Measurements from ENCODE around the gene ZCCHC14. TPM values are rescaled to one million over a fixed set of nuclear protein-coding genes. Genes with fewer than 3 reads are reported as not detected.
"Not testable (repeated sequence)": the region's sequence is repeated elsewhere in the genome, so short reads cannot be mapped to it uniquely, and the experiment has no call there.

The ZCCHC14 gene
- polyA plus RNA-seq, 4 donors = 28.3 to 35.5 (median 34.5) TPM

DNA sequence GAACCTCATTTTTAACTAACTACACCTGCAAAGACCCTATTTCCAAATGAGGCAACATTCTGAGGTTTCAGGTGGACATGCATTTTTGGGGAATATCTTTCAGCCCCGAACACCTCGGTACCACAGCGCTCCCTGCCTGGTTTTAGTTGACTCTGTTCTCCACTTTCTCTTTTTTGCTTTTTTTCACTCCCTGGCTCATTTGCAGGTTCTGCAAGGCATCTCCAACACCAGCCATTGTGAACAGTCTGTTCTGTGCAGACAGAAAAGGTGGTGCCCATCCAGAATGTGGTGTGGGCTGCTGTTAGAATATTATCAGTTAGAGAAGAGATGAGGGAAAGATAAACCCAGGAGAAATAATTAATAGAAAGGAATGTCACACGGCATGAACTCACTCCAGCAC is 32.5 kb upstream of the ZCCHC14 start:
- no peak for DNase-seq (ENCODE audit: low read depth in 4 of 4, low spot score in 3 of 4)

DNA sequence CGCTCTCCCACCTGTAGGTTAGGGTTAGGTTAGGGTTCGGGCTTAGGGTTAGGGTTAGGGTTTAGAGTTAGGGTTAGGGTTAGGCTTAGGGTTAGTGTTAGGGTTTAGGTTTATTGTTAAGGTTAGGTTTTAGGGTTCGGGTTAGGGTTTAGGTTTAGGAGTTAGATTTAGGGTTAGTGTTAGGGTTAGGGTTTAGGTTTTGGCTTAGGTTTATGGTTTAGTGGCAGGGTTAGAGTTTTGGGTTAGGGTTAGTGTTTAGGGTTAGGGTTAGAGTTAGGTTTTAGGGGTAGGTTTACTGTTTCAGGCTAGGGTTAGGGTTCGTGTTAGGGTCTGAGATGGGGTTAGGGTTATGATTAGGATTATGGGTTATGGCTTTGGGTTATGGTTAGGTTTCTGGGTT is 31.6 kb upstream of the ZCCHC14 start:
- no peak for DNase-seq (ENCODE audit: low read depth in 4 of 4, low spot score in 3 of 4)

DNA sequence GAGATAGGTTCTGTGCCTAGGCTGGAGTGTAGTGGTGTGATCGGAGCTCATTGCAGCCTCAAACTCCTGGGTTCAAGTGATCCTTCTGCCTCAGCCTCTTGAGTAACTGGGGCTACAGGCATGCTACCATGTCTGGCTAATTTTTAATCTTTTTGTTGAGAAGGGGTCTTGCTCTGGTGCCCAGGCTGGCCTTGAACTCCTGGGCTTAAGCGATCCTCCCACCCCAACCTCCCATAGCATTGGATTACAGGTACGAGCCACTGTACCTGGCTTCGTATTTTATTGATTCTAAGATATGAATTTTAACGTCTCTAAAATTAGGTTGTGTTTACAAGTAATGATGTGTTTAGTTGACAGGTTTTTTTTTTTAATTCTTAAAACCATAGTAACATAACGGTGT is 30.8 kb upstream of the ZCCHC14 start:
- DNase-seq (ENCODE audit: low read depth in 4 of 4, low spot score in 3 of 4) = not testable (repeated sequence)

DNA sequence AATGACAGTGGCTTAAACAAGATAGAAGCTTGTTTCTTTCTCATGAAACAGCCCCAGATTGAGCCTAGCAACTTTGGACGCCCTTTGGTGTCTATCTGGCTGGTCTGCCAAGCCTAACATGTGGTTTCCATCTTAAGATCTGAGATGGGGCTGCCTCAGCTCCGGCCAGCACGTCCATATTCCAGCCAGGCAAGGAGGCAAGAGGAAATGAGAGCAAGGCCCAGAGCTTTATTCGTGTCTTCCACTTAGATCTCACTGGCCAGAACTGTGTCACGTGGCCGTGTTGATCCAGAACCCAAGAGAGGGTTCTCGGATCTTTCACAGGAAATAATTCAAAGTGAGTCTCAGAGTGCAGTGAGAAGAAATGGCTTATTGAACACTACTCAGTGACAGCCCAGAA is 28.9 kb upstream of the ZCCHC14 start:
- DNase-seq (ENCODE audit: low read depth in 4 of 4, low spot score in 3 of 4) = not testable (repeated sequence)

DNA sequence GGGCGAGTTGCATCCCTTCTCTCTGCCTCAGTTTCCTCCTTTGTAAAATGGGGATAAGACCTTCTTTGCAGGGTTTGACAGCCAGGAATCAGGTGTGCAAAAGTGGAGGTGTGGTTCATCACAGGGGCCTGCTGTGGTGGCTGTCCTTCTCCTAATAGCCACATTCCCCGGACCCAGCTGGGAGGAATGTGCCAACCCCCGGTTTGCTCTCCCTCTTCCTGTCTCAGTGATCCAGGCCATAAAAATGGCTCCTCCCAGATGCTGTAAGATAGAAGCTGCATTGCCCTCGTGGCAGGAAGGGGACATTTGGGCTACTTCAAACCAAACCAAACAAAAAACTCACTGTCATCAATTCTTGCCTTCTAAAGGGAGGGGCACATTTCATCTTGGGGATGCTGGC is 26.3 kb upstream of the ZCCHC14 start:
- DNase-seq (ENCODE audit: low read depth in 4 of 4, low spot score in 3 of 4) = not testable (repeated sequence)

DNA sequence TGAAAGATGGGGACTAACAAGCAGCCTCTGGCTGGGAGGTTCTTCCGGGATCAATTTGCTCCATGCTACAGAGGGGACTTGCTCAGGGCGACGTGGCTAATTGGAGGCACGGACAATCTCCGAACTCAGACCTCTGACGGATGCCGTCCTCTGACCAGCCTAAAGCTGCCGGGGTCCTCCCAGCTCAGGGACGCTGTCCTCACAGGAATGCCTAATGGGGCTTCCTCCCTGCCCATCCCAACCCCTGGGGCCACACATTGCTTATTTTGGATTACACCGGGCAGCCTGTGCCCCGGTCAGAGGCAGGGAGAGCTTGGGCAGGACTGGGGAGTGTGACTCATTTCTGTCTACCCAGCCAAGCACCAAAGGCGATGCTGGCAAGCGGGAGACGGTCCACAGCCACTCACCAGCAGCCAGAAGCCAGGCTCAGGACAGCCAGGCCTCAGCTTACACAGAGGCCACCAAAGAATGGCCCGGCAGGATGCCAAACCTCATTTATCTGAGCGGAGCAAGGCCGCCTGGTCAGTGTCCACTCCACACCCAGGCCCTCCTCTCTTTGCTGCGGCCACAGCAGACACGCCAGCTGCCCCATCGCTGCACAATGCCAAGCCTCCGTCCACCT is 25.7 kb upstream of the ZCCHC14 start:
- DNase-seq (ENCODE audit: low read depth in 4 of 4, low spot score in 3 of 4) = not testable (repeated sequence)

DNA sequence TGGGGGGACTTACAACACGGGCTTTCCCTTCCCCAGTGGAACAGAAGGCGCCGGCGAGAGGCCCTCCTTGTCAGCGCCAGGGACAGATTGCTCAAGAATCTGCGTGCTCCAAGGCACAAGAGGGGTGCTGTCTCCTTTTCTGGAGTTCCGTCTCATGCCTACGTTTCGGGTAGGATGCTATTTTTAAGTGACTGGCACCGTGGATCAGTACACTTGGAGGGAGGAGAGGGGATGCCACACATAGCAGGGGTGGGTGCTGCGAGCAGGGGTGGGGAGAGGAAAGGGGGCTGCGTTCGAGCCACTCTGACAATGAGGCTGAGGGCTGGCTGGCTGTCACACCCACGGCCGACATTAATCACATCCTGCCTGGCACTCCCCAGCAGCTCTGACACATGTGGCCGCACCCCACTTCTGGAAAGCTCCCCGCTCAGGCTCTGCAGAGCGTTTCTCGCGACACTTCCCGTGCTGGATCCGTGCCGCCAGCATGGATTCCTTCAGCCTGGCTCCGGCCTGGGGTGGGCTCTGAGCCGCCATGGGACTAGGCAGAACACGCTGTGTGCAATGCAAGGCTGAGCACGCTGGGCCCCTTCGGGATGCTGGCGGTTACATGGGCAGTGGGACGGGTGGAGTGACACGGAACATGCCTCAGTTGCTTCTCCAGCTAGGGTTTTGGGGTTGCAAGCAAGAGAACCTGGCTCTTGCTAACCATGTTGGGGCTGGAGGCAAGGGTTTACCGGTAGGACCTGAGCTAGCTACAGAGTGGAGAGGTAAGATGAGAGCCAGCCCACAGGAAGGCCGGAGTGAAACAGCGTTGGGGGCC is 25.0 kb upstream of the ZCCHC14 start:
- DNase-seq (ENCODE audit: low read depth in 4 of 4, low spot score in 3 of 4) = not testable (repeated sequence)

DNA sequence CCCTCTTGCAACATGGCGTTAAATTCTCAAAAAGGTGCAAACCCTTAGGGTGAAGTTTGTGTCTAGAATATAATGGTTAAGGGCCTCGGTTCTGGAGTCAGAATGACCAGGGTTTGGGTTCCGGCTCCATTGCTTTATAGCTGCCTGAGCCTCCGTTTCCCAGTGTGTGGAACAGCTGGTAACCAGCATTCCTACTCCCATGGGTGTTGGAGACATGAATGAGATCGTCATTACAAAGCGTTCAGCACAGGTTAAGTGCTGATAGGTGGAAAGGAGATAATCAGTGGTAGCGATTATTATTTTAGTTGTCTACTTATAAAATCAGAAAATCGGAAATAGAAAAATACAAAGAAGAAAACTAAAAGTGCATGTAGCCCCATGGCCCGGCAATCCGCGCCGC is 23.5 kb upstream of the ZCCHC14 start:
- no peak for DNase-seq (ENCODE audit: low read depth in 4 of 4, low spot score in 3 of 4)

DNA sequence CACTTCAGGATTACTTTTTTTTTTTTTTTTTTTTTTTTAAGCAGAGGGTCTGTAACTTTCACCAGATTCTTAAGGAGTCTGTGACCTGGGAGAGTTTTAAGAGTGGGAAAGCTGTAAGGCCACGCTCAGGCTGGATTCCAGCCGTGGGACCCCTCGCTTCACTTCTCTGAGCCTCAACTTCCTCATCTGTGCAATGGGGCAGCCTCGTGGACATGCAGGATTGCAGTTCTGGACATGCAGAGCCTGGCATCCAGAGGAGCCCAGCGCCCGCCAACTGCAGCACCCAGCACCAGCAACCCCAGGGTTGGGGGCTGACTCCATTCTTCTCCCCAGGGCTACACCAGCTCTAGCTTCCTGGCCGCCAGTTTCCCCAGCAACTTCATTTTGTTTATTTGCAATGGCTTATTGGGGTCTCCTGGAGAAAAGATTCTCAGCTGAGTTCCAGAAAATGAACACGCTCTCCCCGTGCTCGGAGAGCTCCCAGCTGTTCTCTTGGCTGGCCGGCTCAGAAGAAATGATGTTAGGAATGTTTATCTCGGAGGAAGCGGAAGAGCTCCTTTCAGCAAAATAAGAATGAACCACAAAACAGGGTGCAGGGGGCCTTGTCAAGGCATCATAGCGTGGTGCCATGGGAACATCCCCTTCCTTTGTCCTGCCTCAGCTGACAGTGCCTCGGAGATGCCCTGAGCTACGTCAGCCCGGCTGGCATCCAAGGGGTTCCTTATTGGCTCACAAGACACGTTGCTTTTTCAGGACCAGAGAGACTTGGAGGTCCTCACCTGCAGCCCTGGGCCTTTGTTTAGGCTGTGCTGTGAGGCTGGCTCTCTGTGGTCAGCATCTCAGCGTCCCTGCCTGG is 22.9 kb upstream of the ZCCHC14 start:
- DNase-seq (ENCODE audit: low read depth in 4 of 4, low spot score in 3 of 4) = no peak

DNA sequence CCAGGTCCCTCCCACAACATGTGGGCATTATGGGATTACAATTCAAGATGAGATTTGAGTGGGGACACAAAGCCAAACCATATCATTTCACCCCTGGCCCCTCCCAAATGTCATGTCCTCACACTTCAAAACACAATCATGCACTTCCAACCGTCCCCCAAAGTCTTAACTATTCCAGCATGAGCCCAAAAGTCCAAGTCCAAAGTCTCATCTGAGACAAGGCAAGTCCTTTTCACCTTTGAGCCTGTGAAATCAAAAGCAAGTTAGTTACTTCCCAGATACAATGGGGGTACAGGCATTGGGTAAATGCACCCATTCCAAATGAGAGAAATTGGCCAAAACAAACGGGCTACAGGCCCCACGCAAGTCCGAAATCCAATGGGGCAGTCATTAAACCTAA is 17.0 kb upstream of the ZCCHC14 start:
- not testable (repeated sequence) for DNase-seq (ENCODE audit: low read depth in 4 of 4, low spot score in 3 of 4)

DNA sequence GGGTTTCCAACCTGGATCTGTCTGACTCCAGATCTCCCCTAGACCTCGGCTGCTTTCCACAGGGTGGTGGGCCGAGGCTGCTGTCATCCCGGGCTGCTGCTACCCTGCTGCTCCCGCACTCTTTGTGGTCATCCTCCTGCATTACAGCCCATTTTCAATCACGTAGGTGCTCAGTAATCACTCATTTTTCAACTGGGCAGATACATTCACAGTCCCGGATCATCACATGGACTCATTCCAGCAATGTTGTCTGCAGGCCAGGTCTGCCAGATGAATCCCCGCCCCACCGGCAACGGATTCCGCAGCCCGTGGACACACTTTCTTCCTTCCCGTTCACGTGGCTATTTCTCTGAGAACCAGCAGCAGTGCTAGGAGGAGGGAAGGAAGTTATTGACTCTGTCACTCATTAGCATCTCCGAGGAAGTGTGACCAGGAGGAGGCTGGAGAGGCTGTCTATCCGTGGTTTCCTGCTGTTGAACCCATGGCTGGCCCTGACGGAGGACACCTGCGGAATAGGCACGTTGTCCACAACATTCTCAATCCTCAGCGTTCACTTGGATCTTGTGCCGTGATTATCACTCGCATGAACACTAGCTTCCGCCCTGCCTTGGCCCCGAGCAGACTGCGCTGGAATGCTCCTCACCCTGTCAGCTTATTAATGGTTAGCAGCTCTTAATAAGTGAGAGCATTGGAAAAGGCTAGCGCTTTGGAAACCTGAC is 14.7 kb upstream of the ZCCHC14 start:
- DNase-seq (ENCODE audit: low read depth in 4 of 4, low spot score in 3 of 4) = no peak

DNA sequence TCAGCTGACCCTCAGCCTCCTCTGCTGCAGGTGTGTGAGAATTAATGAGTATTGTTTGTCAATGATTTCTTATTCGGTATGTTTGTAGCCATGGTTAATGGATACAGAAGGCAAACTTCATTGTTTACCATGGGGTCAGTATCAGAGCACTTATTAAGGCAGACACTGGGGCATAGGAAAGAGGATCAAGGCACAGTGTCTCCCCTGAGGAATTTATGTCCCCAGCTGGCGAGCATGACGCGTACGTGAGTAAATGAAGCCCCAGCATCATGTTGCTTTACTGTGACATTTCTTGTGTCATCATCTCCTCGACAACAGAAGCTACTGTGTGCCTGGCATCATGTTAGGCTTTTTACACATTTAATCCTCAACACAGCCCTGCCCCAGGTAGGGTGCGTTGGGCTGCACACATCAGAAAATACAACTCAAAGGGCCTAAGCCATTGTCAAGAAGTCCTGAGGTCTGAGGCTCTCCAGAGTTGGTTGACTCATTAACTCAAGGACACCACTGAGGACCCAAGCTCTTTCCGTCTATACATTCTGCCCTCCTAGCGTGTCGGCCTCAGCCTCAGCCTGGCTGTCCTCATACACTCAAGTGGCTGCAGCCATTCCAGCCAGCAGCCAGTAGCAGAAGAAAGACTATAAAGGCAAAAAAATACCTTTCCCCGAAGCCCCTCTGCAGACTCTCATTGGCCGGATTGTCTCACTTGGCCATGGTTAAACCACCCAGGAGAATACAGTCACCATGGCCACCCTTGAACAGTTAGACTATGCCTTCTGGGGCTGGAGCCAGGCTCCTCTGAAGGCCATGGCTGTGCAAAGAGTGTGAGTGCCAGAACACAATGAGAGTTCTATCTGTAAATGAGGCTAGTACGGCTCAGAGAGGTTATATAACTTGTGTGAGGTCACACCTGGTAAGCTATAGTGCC is 13.9 kb upstream of the ZCCHC14 start:
- no peak for DNase-seq (ENCODE audit: low read depth in 4 of 4, low spot score in 3 of 4)

DNA sequence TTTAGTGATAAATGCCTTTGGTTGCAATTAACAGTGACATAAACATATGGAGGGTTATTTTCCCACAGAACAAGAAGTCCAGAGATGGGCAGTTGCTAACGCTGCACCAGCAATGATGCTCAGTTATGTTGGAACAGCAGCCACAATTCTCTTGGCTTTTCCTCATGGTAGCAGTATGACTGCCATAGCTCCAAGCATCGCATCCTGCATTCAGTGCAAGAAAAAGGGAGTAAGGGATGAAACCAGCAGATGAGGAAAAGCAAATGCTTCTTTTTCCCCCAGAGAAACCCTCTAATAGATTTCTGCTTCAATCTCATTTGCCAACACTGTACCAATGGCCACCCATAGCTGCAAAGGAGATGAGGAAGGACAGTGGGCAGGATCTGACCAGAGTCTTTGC is 13.0 kb upstream of the ZCCHC14 start:
- no peak for DNase-seq (ENCODE audit: low read depth in 4 of 4, low spot score in 3 of 4)

DNA sequence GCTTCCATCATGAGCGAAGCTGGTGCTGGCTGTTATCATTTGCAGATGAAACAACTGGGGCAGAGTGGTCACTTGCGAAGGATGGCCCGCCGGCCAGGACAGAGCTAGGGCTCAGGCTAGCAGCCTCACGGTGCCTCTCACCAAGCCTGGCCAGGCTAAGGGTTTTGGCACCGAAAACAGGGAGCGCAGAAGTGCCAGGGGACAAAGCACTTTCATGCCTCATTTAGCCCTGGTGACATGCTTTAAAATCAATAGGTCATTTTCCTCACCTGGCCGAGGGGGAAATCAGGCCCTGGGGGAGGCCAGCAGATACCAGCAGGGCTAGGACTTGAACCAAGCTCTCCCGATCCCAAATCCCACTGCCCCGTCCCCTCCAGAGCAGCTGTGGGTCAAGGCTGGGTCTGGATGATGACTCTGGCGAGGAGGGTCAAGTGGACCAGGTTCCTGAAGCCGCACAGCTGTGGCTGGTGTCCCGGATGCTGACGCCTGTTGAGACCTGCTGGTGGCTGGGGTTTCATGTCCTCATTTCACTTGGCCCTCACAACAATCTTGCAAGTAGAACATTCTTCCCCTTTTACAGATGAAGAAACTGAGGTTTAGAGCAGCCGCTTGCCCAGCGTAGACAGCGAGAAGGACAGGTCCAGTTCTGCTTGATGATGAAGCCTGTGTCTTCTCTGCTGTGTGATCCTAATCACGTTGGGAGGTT is 10.6 kb upstream of the ZCCHC14 start:
- not testable (repeated sequence) for DNase-seq (ENCODE audit: low read depth in 4 of 4, low spot score in 3 of 4)

DNA sequence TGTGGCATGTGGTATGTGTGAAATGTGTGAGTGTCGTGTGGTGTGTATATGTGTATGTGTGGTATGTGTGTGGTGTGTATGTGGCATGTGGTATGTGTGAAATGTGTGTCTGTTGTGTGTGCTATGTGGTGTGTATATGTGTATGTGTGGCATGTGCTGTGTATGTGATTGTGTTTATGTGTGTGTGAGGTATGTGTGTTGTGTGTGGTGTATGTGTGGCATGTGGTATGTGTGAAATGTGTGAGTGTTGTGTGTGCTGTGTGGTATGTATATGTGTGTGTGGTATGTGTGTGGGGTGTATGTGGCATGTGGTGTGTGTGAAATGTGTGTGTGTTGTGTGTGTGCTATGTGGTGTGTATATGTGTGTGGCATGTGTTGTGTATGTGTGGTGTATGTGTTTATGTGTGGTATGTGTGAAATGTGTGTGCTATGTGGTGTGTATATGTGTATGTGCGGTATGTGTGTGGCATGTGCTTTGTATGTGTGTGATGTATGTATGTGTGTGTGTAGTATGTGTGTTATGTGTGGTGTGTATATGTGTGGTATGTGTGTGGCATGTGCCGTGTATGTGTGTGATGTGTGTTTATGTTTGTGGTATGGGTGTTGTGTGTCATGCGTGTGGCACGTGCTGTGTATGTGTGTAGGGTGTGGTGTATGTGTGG is 9.6 kb upstream of the ZCCHC14 start:
- DNase-seq (ENCODE audit: low read depth in 4 of 4, low spot score in 3 of 4) = no peak

DNA sequence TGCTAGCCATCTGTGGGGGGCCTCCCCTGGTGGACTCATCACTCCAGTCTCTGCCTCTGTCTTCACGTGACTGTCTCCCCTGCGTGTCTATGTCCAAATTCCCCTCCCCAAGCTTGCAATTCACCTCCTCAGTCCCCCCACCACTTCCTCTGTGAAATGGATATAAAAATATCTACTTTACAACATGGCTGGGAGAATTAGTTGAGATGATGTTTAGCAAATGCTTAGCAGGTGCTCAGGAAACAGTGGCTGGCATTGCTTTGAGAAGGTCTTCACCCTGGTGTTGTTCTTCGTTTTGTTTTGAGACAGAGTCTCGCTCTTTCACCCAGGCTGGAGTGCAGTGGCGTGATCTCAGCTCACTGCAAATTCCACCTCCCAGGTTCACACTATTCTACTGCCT is 8.3 kb upstream of the ZCCHC14 start:
- DNase-seq (ENCODE audit: low read depth in 4 of 4, low spot score in 3 of 4) = no peak

DNA sequence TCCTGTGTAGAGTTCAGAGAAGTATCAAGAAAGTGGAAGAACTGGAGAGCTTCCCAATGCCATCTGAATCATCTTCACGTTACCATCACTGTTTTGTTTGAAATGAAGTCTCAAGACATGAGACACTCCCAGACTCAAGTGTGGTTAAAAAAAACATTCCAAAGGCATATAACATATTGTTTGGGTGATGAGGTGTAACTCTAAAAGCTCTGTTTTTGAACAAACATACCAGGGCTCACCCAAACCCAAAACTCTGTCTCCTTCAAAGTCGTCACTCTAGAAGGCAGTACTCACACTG is 6.3 kb upstream of the ZCCHC14 start:
- no peak for DNase-seq (ENCODE audit: low read depth in 4 of 4, low spot score in 3 of 4)

DNA sequence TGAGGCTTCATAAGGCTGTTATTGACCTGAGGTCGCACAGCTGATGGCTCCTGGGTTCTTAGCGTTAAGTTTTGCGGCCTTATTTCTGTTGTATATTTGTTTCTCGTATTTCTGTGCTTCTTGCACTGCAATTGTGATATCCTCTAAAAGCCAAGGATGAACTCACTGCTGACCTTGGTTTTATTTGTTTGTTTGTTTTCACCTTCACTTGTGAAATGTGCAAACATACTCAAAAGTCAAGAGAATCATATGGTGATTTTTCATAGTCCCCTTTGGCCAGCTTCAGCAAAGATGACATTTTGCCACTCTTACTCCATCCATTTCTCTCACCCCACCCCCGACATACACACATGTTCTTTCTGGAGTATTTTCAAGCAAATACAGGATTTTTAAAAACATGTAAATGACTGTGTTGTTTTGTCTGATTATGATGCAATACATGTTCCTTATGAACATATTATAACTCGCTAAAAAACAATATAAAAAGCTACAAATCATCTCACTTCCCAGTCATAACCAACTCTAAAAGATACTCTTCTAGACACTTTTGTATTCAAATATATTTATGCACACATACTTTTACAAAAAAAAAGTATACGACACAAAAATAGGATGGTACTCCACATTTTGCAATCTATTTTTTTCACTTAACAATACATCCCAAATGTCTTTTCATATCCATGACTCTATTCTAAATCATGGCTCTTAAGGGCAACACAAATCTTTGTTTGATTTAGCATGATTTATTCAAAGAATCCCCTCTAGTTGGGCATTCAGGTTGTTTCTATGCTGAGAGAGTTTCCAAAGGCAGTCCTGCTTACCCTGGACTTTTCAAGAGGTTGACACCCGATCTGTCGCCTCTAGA is 5.7 kb upstream of the ZCCHC14 start:
- DNase-seq (ENCODE audit: low read depth in 4 of 4, low spot score in 3 of 4) = no peak

Measured in left renal pelvis (tissue), 4 donors.